WTC11 (cell line): ENCODE results near the gene ZNF343. TPM values are rescaled to one million over a fixed set of nuclear protein-coding genes. Genes with fewer than 3 reads are reported as not detected.

Experiments used
- ESRRA ChIP-seq: sonication (generic); formaldehyde crosslinking; IDR thresholded peaks from 2 replicates; pipeline ENCODE4 v1.8.1; 2022; ENCODE audit warnings: mild to moderate bottlenecking, missing genetic modification reagents, borderline replicate concordance
- FOXP1 ChIP-seq: sonication (generic); formaldehyde crosslinking; IDR thresholded peaks from 2 replicates; pipeline ENCODE4 v1.8.0; 2022; ENCODE audit warnings: missing genetic modification reagents, mild to moderate bottlenecking, moderate library complexity, borderline replicate concordance
- KAT7 ChIP-seq: sonication (generic); formaldehyde crosslinking; IDR thresholded peaks from 2 replicates; pipeline ENCODE4 v1.8.1; 2023; ENCODE audit warnings: missing genetic modification reagents, mild to moderate bottlenecking, borderline replicate concordance
- NR1H2 ChIP-seq: sonication (generic); formaldehyde crosslinking; IDR thresholded peaks from 2 replicates; pipeline ENCODE4 v1.9.0; 2021; ENCODE audit warnings: mild to moderate bottlenecking, moderate library complexity, missing genetic modification reagents
- STAT6 ChIP-seq: sonication (generic); formaldehyde crosslinking; conservative IDR thresholded peaks from 2 replicates; pipeline ENCODE4 v1.8.1; 2023; ENCODE audit warnings: mild to moderate bottlenecking, low read depth, missing genetic modification reagents, moderate library complexity
- ZNF532 ChIP-seq: fragments of 250-450 bp; sonication (Bioruptor Pico); IDR thresholded peaks from 2 replicates; pipeline ENCODE4 v1.9.0; 2021; ENCODE audit warnings: mild to moderate bottlenecking, borderline replicate concordance
- ZNF671 ChIP-seq: fragments of 250-450 bp; sonication (Bioruptor Pico); IDR thresholded peaks from 2 replicates; pipeline ENCODE4 v1.8.0; 2021; ENCODE audit warnings: mild to moderate bottlenecking
- ZSCAN18 ChIP-seq: fragments of 250-450 bp; sonication (Bioruptor Pico); IDR thresholded peaks from 2 replicates; pipeline ENCODE4 v2.1.2; 2022; ENCODE audit warnings: mild to moderate bottlenecking, moderate library complexity
- total RNA-seq: library from RNA; stranded (reverse); gene quantifications from 3 replicates; pipeline ENCODE4 v1.2.3, GENCODE V29; 2021
- TF ChIP-seq, protein P1 (sequence below): sonication (generic); formaldehyde crosslinking; IDR thresholded peaks from 2 replicates; pipeline ENCODE4 v1.8.1; 2023; ENCODE audit warnings: mild to moderate bottlenecking, moderate library complexity, missing genetic modification reagents
- TF ChIP-seq, protein P2 (sequence below): fragments of 250-450 bp; sonication (Bioruptor Pico); IDR thresholded peaks from 2 replicates; pipeline ENCODE4 v1.9.0; 2021; ENCODE audit warnings: mild to moderate bottlenecking
- TF ChIP-seq, protein P3 (sequence below): fragments of 250-450 bp; sonication (Bioruptor Pico); conservative IDR thresholded peaks from 2 replicates; pipeline ENCODE4 v1.9.0; 2021; ENCODE audit warnings: mild to moderate bottlenecking
- TF ChIP-seq, protein P4 (sequence below): sonication (generic); formaldehyde crosslinking; IDR thresholded peaks from 2 replicates; pipeline ENCODE4 v1.8.1; 2023; ENCODE audit warnings: mild to moderate bottlenecking, missing genetic modification reagents
- TF ChIP-seq, protein P5 (sequence below): sonication (generic); formaldehyde crosslinking; IDR thresholded peaks from 2 replicates; pipeline ENCODE4 v1.8.0; 2022; ENCODE audit warnings: mild to moderate bottlenecking, missing genetic modification reagents

Gene ZNF343
- total RNA-seq, 1 experiment from 2014 or later = 7.6 TPM

GRCh38 chr20:2453792-2454191 is 54.9 kb downstream of the ZNF343 start (continued):
- no peak for TF ChIP-seq ZNF532 (CRISPR knock-in tag)
- no peak for TF ChIP-seq KAT7
- no peak for TF ChIP-seq ZSCAN18 (CRISPR knock-in tag)
- TF ChIP-seq, protein P1, sequence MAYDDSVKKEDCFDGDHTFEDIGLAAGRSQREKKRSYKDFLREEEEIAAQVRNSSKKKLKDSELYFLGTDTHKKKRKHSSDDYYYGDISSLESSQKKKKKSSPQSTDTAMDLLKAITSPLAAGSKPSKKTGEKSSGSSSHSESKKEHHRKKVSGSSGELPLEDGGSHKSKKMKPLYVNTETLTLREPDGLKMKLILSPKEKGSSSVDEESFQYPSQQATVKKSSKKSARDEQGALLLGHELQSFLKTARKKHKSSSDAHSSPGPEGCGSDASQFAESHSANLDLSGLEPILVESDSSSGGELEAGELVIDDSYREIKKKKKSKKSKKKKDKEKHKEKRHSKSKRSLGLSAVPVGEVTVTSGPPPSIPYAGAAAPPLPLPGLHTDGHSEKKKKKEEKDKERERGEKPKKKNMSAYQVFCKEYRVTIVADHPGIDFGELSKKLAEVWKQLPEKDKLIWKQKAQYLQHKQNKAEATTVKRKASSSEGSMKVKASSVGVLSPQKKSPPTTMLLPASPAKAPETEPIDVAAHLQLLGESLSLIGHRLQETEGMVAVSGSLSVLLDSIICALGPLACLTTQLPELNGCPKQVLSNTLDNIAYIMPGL (CRISPR knock-in tag) = no peak
- no peak for TF ChIP-seq ESRRA (CRISPR knock-in tag)
- TF ChIP-seq STAT6 (CRISPR knock-in tag) = no peak
- TF ChIP-seq FOXP1 (CRISPR knock-in tag) = no peak
- TF ChIP-seq NR1H2 (CRISPR knock-in tag) = no peak
- TF ChIP-seq, protein P2, sequence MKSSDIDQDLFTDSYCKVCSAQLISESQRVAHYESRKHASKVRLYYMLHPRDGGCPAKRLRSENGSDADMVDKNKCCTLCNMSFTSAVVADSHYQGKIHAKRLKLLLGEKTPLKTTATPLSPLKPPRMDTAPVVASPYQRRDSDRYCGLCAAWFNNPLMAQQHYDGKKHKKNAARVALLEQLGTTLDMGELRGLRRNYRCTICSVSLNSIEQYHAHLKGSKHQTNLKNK (CRISPR knock-in tag) = no peak
- TF ChIP-seq, protein P3, sequence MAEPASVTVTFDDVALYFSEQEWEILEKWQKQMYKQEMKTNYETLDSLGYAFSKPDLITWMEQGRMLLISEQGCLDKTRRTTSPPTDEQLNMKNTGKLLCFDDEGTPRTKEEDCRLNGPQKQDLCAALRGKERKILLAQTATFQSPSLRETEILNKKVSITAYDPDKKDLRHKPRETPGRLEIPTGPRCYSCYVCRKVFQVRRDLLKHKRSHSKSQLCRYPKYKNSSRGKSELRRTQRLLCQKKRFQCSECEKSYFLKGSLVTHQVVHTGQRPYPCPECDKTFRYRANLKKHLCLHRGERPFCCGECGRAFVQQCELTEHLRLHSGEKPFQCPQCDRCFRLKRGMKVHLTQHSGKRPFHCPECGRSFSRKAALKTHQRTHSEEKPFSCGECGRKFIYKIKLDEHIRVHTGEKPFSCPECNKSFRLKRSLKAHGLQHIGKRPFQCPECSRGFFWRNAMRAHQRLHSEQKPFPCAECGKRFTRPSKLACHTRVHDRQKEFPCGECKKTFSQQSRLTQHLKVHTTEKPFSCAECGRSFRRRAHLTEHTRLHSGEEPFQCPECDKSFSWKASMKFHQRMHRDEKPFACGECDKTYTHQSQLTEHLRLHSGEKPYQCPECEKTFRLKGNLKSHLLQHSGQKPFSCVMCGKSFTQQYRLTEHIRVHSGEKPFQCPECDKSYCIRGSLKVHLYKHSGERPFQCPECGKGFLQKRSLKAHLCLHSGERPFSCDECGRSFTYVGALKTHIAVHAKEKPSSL = no peak
- TF ChIP-seq, protein P4, sequence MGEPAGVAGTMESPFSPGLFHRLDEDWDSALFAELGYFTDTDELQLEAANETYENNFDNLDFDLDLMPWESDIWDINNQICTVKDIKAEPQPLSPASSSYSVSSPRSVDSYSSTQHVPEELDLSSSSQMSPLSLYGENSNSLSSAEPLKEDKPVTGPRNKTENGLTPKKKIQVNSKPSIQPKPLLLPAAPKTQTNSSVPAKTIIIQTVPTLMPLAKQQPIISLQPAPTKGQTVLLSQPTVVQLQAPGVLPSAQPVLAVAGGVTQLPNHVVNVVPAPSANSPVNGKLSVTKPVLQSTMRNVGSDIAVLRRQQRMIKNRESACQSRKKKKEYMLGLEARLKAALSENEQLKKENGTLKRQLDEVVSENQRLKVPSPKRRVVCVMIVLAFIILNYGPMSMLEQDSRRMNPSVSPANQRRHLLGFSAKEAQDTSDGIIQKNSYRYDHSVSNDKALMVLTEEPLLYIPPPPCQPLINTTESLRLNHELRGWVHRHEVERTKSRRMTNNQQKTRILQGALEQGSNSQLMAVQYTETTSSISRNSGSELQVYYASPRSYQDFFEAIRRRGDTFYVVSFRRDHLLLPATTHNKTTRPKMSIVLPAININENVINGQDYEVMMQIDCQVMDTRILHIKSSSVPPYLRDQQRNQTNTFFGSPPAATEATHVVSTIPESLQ (CRISPR knock-in tag) = no peak
- TF ChIP-seq, protein P5, sequence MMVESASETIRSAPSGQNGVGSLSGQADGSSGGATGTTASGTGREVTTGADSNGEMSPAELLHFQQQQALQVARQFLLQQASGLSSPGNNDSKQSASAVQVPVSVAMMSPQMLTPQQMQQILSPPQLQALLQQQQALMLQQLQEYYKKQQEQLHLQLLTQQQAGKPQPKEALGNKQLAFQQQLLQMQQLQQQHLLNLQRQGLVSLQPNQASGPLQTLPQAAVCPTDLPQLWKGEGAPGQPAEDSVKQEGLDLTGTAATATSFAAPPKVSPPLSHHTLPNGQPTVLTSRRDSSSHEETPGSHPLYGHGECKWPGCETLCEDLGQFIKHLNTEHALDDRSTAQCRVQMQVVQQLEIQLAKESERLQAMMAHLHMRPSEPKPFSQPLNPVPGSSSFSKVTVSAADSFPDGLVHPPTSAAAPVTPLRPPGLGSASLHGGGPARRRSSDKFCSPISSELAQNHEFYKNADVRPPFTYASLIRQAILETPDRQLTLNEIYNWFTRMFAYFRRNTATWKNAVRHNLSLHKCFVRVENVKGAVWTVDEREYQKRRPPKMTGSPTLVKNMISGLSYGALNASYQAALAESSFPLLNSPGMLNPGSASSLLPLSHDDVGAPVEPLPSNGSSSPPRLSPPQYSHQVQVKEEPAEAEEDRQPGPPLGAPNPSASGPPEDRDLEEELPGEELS (CRISPR knock-in tag) = no peak
- TF ChIP-seq ZNF671 (CRISPR knock-in tag) = no peak
